ENCODE results near the gene PIK3R1.

DNA sequence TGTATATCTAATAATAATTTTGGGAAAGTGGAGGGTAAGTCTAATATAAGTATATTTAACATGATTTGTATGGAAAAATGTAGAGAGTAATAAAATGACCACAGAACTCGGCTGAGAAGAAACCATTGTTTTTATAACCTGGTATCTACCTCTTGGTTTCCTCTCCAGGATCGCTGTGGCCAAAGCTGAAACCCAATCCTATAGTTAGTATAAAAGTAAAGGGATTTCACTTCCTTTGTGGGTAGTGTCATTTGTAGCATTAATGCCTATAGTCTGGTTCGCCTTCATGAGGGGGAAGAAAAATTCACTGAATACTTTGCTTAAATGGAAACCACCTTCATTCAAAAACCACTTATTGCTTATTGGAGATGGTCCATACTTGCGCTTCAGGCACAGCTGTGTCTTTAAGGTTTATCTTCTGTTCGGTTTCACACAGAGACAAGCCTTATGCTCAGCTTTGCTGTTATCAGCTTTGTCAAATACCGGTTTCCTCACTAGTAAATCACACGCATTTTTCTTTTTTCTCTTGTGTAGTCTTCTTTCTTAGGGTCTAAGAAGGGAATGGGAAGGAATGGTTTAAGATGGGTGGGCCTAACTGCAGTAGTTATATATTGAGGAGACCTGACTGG is 12.1 kb downstream of the PIK3R1 start:
- TF ChIP-seq, protein P1, sequence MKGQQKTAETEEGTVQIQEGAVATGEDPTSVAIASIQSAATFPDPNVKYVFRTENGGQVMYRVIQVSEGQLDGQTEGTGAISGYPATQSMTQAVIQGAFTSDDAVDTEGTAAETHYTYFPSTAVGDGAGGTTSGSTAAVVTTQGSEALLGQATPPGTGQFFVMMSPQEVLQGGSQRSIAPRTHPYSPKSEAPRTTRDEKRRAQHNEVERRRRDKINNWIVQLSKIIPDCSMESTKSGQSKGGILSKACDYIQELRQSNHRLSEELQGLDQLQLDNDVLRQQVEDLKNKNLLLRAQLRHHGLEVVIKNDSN (IDR thresholded peaks at IDR 0.05), result no peak
- no peak for TF ChIP-seq NFIC (IDR thresholded peaks at IDR 0.05)
